ENCODE results near the gene SYT9.

SYT9 gene

DNA sequence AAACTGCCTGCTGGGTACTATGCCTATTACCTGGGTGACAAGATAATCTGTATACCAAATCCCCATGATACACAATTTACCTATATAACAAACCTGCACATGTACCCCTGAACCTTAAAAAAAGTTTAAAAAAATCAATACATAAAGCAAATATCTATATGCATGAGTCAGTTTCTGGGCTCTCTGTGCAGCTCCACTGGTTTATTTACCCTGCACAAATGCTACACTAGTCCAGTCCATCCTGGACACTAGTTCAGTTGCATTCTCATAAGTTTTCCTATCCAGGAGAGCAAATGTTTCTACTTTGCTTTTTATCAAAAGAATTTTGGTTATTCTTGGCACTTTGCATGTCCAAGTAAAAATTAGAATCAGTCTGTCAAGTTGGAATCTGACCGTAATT is 133.8 kb downstream of the SYT9 start:
- no peak for DNase-seq (ENCODE audit: low read depth)
- TF ChIP-seq, protein P1, sequence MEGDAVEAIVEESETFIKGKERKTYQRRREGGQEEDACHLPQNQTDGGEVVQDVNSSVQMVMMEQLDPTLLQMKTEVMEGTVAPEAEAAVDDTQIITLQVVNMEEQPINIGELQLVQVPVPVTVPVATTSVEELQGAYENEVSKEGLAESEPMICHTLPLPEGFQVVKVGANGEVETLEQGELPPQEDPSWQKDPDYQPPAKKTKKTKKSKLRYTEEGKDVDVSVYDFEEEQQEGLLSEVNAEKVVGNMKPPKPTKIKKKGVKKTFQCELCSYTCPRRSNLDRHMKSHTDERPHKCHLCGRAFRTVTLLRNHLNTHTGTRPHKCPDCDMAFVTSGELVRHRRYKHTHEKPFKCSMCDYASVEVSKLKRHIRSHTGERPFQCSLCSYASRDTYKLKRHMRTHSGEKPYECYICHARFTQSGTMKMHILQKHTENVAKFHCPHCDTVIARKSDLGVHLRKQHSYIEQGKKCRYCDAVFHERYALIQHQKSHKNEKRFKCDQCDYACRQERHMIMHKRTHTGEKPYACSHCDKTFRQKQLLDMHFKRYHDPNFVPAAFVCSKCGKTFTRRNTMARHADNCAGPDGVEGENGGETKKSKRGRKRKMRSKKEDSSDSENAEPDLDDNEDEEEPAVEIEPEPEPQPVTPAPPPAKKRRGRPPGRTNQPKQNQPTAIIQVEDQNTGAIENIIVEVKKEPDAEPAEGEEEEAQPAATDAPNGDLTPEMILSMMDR (IDR thresholded peaks at IDR 0.05; ENCODE audit: insufficient read depth, low read depth, low read length, missing control alignments) = no peak
- no peak overlapping the region for H3K4me3 ChIP-seq (ENCODE audit: low read depth, low read length)

DNA sequence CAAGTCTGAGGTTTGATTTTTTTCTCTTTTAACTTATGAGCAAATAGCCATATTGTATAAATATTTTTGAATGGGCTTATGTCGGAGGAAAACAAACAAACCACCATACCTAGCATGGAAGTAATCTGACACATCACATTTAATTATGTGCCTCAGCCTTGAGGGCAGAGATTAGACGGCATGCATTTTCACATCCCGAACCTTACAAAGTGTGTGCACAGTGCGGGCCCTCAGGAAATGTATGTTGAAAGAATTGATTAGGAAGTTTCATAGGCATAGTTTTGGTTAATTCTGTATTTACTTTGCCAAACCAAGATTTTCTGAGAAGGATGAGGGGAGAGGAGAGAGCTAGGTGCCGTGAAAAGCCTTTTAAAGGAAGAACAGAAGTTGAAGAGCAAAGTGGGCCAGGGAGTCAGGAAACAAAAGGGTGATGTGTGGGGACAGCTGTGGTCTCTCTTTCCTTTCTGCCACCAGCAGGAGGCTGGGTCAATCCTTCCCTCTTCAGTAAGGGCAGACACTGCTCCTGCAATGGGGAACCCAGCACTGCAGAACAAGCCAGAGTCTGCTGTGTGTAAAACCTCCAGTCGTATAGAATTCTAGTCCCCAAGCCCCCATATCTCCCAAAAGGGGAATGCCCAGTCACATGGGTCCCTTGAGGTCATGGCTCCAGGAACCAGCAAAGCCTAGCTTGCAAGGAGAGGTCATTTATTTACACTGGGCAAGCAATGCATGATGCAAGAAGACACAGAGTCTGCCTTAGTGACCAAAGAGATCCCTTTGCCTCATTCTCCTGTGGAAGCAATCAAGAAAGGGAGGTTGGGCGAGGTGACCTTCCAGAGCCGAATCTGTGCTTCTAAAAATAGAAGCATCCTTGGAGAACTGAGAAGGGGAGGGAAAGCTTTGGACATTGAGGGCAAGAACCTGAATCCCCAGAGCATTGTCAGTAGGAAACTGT is 162.5 kb downstream of the SYT9 start:
- no peak for DNase-seq (ENCODE audit: low read depth)
- TF ChIP-seq, protein P1 (IDR thresholded peaks at IDR 0.05; ENCODE audit: insufficient read depth, low read depth, low read length, missing control alignments) = no peak
- H3K4me3 ChIP-seq (ENCODE audit: low read depth, low read length) = no peak overlapping the region

DNA sequence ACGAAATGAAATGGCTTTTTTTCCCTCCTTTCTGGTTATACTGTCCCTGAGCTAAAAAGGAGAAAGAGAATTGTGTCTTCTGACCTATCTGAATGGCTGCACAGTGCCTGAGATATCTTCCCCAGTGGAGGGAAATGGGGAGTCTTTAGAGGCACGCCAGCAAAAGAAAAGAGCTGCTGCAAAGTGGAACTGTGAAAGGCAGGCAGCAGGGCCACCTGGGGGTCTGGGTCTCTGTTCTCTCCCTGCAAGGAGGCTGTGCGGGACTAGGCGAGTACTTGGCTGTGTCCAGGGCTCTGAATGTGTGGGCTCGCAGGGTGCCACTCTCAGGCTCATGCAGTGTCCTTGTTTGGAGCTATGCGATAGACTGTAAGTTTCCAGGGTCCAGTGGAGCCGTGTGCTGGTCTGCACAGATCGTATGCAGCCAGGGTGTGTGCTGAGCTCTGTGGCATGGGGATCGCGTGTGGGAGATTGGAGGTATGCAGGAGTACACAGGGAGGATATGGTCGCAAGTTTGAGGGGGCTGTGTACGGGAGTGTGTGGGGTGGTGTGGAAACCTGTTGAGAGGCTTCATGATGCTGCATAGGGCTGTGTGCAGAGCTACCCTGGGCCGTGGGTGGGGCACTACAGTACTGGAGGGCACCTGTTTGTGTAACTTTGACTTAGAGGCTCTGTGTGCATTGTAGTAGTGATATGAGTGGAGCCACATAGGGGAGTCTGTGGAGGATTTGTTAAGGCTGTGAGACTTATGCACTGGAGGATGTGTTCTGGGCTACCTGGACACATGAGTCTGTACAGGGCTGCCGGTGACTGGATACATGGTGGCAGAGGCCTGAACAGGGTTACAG is 163.5 kb downstream of the SYT9 start:
- DNase-seq (ENCODE audit: low read depth) = no peak
- TF ChIP-seq, protein P1 (IDR thresholded peaks at IDR 0.05; ENCODE audit: insufficient read depth, low read depth, low read length, missing control alignments) = no peak
- no peak overlapping the region for H3K4me3 ChIP-seq (ENCODE audit: low read depth, low read length)

DNA sequence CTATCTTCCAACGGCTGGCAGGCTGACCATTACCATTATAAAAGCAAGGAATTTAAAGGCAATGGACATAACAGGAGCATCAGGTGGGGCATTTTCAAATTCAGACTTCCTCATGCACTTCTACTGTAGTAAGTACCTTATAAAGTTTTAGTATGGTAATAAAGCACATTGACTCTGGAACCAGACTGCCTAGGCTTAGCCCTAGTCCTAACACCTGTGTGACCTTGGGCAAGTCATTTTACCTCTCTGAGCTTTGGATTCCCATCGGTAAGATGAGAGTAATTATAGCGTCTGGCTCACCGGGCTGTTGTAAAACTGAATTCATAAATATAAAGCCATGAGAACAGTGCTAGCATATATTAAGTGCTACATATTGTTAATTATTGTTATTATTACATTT is 164.4 kb downstream of the SYT9 start:
- no peak overlapping the region for H3K4me3 ChIP-seq (ENCODE audit: low read depth, low read length)
- no peak for DNase-seq (ENCODE audit: low read depth)
- TF ChIP-seq, protein P1 (IDR thresholded peaks at IDR 0.05; ENCODE audit: insufficient read depth, low read depth, low read length, missing control alignments) = no peak

DNA sequence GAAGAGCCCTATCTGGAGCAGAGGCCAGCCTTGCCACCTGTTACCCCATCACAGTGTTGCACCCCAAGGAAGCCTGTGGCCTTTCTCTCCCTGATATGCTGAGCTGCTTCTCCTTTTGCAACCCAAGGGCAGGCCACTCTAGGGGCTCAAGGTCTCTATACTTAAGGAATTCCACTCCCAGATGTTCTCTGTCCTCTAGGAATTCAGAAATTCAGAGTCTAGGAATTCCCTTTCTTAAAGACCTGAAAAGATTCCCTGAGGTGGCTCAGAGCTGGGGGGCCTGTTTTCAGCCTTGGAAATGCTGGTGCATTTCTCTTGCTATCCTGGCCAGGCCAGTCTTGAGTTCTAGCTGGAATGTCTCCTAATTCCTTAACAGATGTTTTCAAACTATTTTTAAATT is 165.6 kb downstream of the SYT9 start:
- H3K4me3 ChIP-seq (ENCODE audit: low read depth, low read length) = no peak overlapping the region

DNA sequence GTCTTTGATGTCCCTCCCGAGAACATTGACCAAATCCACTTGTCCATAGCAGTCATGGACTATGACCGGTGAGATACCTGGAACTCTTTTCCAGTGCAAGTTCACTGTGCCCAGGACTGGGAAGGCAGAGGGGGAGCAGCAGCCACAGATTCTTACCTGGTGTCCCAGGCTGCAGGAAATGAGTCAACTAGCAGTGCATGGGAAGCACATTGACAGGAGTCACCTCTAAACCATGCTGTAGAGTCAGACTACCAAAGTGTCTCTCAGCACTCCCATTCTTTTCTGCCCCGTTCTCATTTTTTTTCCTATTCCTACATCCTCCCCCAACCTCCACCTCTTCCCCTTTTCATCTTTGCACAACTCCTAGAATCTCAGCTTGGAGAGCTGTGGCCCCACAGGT is 166.4 kb downstream of the SYT9 start:
- no peak overlapping the region for H3K4me3 ChIP-seq (ENCODE audit: low read depth, low read length)
- no peak for DNase-seq (ENCODE audit: low read depth)
- TF ChIP-seq, protein P1 (IDR thresholded peaks at IDR 0.05; ENCODE audit: insufficient read depth, low read depth, low read length, missing control alignments) = no peak

More for the DNA sequence above, 165.6 kb downstream of the SYT9 start:
- TF ChIP-seq, protein P1 (IDR thresholded peaks at IDR 0.05; ENCODE audit: insufficient read depth, low read depth, low read length, missing control alignments) = no peak
- DNase-seq (ENCODE audit: low read depth) = no peak
